ENCODE data around the gene TSPAN31. TPM values are rescaled to one million over a fixed set of nuclear protein-coding genes. Genes with fewer than 3 reads are reported as not detected.

Gene TSPAN31
- total and polyA plus RNA-seq, 9 of the 15 experiments (the other 6 are each of a cell fraction or from before 2014, with no cell fraction given) = 11.3 to 26.4 (median 14.3) TPM

GRCh38 chr12:57763881-57764661, 19.2 kb downstream of the TSPAN31 start:
- H3K9me1 ChIP-seq (ENCODE audit: control insufficient read depth, insufficient read depth, low read length) = no peaks in the 10 kb centered on the region
- WGBS (ENCODE audit: insufficient coverage, low coverage, missing lambda C conversion rate) = 58% methylated on average over 6 of the region's 6 CpGs
- intact Hi-C loops (cut with micrococcal nuclease) = no loop called here
- H3K9ac ChIP-seq (ENCODE audit: insufficient read depth in 1 of 2, low read depth in 2 of 2, low read length in 2 of 2) = 0 out of 4 replicates have a peak overlapping the region, but pooled peaks of 1 of the 2 experiments have one; percentile 22
- POLR2A ChIA-PET = interaction anchor here (0.7 kb wide), 2 partner anchors 8 to 122 kb away, joined by 3 to 5 read pairs; partner anchors contain the start of genes EEF1AKMT3 and METTL1
- peaks cover 8 to 25% of the 10 kb centered on the region in 2 experiments for H3K4me1 ChIP-seq (replicated peaks in 1 of 2; ENCODE audit: control insufficient read depth in 2 of 2, insufficient read depth in 2 of 2, low read length in 2 of 2)
- H3K27ac ChIP-seq (ENCODE audit: extremely low read depth, low read depth, low read length) = no peak overlapping the region
- H3K79me2 ChIP-seq (ENCODE audit: control insufficient read depth, insufficient read depth, low read length) = no peaks in the 10 kb centered on the region
- no TSS peak for BruUV-seq (replicated peaks)
- TF ChIP-seq EHMT2 (IDR thresholded peaks at IDR 0.05) (no peak), ARID3A (IDR thresholded peaks at IDR 0.05; ENCODE audit: borderline replicate concordance, low read depth, low read length) (no peak)
- FAIRE-seq = no peak
- in situ Hi-C loops (cut with MboI) = no loop called here
- no peaks in the 10 kb centered on the region for H3K27me3 ChIP-seq (ENCODE audit: control insufficient read depth in 2 of 2, insufficient read depth in 2 of 2, low read length in 2 of 2)
- peaks cover 14% of the 10 kb centered on the region; the same call in 2 of the 3 replicates for H3K36me3 ChIP-seq (ENCODE audit: control insufficient read depth, insufficient read depth, low read length)
- no peaks in the 10 kb centered on the region for H3K9me3 ChIP-seq (replicated peaks; ENCODE audit: control insufficient read depth, insufficient read depth, low read depth, low read length)
- no peak overlapping the region for H2AFZ ChIP-seq (ENCODE audit: low read depth, low read length)
- no peak for DNase-seq (ENCODE audit: extremely low read depth in 1 of 4, low spot score in 3 of 4)
- H3K4me2 ChIP-seq (ENCODE audit: insufficient read depth, low read length) = no peak overlapping the region
- no peak for ATAC-seq
- CTCF ChIA-PET (ENCODE audit: low intra/inter-chr PET ratio) = no interaction called here
- no peaks in the 10 kb centered on the region for H4K20me1 ChIP-seq (replicated peaks; ENCODE audit: control insufficient read depth, insufficient read depth, low read length)
- H3K4me3 ChIP-seq = no peak overlapping the region

Data from K562 (cell line).